GM18499 (cell line): ENCODE results near the gene OR51I2.

ENCODE experiments used
- ATAC-seq: cut with Tn5 transposase; IDR thresholded peaks from one replicate; pipeline ENCODE4 v1.9.1; 2021; ENCODE audit warnings: moderate number of reproducible peaks; ENCODE audit not compliant: insufficient read depth, unreplicated experiment

Gene OR51I2, protein sequence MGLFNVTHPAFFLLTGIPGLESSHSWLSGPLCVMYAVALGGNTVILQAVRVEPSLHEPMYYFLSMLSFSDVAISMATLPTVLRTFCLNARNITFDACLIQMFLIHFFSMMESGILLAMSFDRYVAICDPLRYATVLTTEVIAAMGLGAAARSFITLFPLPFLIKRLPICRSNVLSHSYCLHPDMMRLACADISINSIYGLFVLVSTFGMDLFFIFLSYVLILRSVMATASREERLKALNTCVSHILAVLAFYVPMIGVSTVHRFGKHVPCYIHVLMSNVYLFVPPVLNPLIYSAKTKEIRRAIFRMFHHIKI

DNA sequence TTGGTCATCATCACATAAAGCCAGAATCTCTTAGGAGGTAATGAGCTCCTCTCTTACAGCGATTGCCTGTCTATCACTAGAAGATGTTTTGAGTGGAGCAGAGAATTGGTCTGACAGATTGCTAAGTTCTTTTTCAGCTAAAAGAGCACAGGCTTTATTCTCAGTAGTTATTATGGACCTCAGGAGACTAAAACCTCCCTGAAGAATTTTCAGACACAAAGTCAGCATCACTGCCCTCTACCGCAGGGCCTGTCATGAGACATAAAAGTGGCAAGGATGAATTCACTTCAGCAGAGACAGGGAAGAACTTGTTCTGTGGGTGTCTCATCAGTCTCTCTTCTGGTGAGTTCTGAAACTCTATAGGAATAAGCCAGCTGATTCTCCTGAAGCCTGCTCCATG is at the start of gene OR51I2:
Gene OR51I2, plus strand, starts transcription at position 301 of the 400 bp plus-strand sequence. CDS start 4,166 bp downstream, outside the sequence.
- ATAC-seq: no peak

DNA sequence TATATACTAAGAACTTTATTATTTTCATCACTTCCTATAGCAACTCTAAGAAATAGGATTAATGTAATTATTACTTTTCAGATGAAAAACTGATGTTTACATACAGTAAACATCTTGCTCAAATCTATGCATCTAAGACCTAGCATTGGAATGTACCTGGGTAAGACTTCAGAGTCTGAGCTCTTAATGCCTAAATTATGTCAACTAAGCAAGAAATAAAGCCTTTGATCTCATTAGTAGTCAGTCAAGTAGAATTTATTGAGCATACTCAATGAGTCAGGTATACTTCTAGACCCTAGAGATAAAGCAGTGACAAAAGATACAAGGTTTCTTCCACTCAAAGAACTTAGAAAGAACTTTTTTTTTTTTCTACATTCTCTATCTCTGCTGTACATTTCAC is 44.0 kb upstream of the OR51I2 start:
- ATAC-seq: no peak

DNA sequence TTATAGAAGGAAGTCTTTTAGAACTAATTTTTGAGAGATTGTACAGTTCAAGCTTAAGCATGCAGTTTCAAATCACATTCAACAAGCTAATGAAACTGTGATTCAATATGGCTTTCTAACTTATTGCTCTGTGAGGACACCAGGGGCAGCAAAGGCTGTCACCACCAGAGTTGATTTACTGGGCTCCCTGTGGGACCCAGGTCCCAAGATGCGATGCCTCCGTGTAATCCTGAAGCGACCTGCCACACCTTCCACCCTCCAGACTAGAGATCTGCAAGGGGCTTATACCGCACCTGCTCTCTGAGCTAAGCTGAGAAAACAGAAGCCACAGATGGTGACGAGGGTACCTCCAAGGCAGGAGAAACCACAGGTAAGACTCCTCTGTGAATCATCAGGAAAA is 28.1 kb upstream of the OR51I2 start:
- no peak for ATAC-seq

GRCh38 chr11:5421811-5422210 is 27.3 kb upstream of the OR51I2 start, which contains the start of gene OR51Q1:
TSS of gene OR51Q1 (plus strand) at chr11:5422111. CDS start at chr11:5422201, 90 bp downstream.
- ATAC-seq: no peak

GRCh38 chr11:5423131-5423530 is 26.0 kb upstream of the OR51I2 start:
- ATAC-seq: no peak

DNA sequence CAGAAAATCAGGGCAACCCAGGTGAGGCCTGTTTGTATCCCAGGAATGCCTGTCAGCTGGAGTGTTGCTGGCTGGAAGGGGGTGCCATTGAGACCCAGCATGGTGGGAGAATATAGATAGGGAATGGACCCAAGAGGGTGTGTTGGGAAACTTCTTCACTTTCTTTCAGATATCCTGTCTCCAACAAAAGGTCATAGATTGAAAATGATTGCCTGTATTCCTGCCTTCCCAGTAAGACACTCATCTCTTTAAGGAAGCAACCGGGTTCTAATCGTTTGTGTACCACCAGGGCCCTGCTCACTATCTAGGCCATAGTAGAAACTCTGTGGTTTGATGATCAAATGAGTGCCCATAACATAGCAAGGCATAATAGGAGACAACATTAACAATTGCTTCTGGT is 7.7 kb upstream of the OR51I2 start, which contains the start of gene OR51I1:
Gene OR51I1, minus strand, starts transcription at position 101 of the 400 bp plus-strand sequence. Its CDS starts 0 bp downstream, at position 101.
- ATAC-seq: no peak

- no peak for ATAC-seq
Measured at GRCh38 chr11:5443835-5444393, 5.2 kb upstream of the OR51I2 start.

DNA sequence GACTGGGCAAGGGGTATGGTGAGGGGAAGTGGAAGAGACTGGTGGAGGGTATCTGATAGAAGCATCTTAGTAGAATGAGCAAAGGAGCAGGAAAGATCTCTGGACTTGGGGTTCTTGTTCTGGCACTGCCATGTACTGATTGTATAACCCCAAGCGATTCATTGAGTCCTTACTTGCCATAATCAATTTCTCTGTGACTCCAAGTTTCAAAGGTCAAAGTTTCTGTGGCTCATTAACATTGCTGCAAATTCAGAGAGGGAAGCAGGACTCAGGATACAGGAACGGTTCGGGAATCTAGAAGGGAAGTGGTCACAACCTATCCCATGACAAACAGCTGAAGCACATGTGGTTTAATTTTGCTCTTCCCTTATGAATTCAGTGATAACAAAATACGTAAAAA is 309 bp downstream of the OR51I2 start:
- no peak for ATAC-seq

DNA sequence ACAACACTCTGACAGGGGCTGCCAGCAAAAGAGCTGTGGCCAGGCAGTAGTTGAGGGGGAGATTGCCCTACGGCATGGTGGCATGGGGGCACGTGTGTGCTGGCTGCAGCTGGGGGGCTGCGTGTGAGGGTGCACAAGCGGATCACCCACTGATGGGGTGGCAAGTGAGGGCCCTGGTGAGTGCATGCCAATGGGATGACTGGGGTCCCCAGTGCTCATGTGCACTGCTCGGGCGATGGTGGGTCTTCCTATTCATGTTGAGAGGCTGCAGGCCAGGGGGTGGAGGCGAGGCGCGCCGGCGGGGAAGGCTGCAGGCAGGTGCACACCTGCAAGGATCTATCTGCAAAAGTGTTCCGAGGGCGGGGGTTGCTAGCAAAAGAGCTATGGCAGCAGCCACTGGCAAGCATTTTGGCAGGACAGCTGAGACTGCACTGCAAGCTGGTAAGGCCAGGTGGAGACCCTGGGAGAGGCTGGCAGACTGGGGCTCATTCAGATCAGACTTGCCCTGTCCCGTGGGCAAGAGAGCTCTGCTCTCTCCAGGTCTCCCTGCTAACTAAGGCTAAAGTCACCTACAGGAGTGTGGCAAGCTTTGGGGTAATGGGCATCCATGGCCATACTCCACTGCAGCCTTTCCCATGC is 12.0 kb downstream of the OR51I2 start:
- ATAC-seq: no peak

- ATAC-seq: no peak
Measured at GRCh38 chr11:5467527-5467926, 18.4 kb downstream of the OR51I2 start.

DNA sequence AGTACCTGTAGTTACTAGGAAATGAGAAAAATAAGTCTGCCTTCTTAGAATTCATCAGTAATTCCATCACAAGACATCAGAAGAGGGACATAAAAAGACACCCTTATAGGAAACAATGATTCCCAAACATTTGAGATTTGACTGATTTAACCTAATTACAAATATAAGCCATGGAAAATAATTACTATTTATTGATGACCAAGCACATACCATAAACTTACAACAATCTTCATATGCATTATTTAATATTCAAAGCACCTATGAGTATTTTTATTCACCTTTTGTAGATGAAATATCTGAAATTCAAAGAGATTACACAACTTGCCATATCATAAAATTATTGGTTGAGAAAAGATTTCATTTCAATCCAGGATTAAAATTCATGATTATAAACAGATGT is 24.8 kb downstream of the OR51I2 start:
- ATAC-seq: no peak

- no peak for ATAC-seq
Measured at GRCh38 chr11:5476186-5476819, 27.2 kb downstream of the OR51I2 start.

DNA sequence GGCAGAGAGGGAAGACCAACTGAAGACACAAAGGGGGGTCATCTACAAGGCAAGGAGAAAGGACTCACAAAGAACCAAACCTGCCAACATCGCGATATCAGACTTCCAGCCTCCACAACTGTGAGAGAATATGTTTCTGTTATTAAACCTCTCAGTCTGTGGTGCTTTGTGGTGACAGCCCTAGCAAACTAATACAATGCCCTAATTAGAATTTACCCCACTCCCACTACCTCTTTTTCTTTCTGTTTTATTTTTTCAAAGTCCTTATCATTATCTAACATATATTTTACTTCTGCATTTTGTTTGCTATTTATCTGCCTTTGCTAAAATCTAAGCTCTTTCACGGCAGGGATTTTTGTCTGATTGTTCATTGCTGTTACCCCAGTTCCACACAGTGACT is 36.9 kb downstream of the OR51I2 start:
- ATAC-seq: no peak

GRCh38 chr11:5486421-5486820 is 37.3 kb downstream of the OR51I2 start:
- ATAC-seq: no peak

GRCh38 chr11:5488385-5488784 is 39.3 kb downstream of the OR51I2 start, which contains the start of gene OR52D1:
TSS of gene OR52D1 (plus strand) at chr11:5488685. CDS start at chr11:5488707, 22 bp downstream.
- no peak for ATAC-seq

- no peak for ATAC-seq
Measured at GRCh38 chr11:5488798-5489399, 39.8 kb downstream of the OR51I2 start.

- ATAC-seq: no peak
Measured at GRCh38 chr11:5489576-5490357, 40.6 kb downstream of the OR51I2 start.

DNA sequence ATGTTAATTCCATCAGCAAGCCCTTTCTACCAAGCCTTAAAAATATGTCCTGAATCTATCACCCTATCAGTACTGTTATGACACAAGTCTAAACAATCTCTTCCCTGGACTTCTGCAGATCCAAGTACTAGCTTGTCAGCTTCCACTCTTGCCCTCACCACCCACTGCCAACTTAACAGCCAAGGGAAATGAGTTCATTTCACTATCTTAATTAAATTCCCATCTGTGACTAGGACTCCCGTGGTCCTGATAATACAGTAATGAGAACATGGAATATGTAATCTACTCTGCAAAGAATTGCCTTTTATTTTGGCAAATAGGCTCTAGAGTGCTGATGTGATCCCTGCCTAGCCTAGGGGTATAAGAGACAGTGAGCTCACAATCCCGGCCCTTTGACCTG is 50.5 kb downstream of the OR51I2 start:
- ATAC-seq: no peak

GRCh38 chr11:5500393-5500801 is 51.3 kb downstream of the OR51I2 start:
- no peak for ATAC-seq
